ENCODE measurements around the gene STAC.

DNA sequence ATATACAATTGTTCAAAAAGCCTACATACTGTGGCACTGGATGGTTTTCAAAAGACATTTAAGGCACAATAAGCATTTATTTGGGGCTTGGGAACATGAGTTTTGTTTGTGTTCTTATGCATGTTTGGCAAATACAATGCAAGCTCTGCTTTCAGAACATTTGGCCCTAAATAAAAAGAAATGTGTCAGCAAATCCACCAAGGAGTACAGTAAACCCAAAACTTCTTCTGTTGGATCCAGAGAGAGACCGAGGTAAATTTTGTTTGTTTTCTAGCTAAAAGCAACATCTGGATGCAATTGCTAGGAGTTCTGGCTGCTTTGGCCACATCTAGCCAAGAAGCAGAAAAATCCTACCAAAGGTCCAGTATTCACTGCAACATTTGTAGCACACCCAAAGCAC lies 215.2 kb downstream of the STAC start:
- TF ChIP-seq, protein P1, sequence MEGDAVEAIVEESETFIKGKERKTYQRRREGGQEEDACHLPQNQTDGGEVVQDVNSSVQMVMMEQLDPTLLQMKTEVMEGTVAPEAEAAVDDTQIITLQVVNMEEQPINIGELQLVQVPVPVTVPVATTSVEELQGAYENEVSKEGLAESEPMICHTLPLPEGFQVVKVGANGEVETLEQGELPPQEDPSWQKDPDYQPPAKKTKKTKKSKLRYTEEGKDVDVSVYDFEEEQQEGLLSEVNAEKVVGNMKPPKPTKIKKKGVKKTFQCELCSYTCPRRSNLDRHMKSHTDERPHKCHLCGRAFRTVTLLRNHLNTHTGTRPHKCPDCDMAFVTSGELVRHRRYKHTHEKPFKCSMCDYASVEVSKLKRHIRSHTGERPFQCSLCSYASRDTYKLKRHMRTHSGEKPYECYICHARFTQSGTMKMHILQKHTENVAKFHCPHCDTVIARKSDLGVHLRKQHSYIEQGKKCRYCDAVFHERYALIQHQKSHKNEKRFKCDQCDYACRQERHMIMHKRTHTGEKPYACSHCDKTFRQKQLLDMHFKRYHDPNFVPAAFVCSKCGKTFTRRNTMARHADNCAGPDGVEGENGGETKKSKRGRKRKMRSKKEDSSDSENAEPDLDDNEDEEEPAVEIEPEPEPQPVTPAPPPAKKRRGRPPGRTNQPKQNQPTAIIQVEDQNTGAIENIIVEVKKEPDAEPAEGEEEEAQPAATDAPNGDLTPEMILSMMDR (conservative IDR thresholded peaks at IDR 0.05): no peak
- no peak for TF ChIP-seq ZFX (IDR thresholded peaks at IDR 0.05)
